Mesendoderm (in vitro differentiated cells): ENCODE results near the gene GTF2IRD1. TPM values are rescaled to one million over a fixed set of nuclear protein-coding genes. Genes with fewer than 3 reads are reported as not detected.
"Not testable (repeated sequence)": the region's sequence is repeated elsewhere in the genome, so short reads cannot be mapped to it uniquely, and the experiment has no call there.

Experiments
- DNase-seq: peaks from one replicate; pipeline ENCODE4 v3.0.0; 2013
- H2AK5ac ChIP-seq: 2 replicates; pipeline ENCODE4 v1.6.1; 2013; ENCODE audit warnings: low read length, inconsistent platforms
- H2BK120ac ChIP-seq: 2 replicates; pipeline ENCODE4 v1.6.1; 2013; ENCODE audit warnings: low read depth, mild to moderate bottlenecking, low read length, moderate library complexity, mixed read lengths
- H2BK15ac ChIP-seq: replicated peaks from 2 replicates; pipeline ENCODE4 v1.6.1; 2013; ENCODE audit warnings: low read depth, mild to moderate bottlenecking, moderate library complexity
- H2BK5ac ChIP-seq: 2 replicates; pipeline ENCODE4 v1.6.1; 2013; ENCODE audit warnings: low read length, inconsistent platforms
- H3K18ac ChIP-seq: 2 replicates; pipeline ENCODE4 v1.6.1; 2013; ENCODE audit warnings: mild to moderate bottlenecking, low read length, mixed read lengths
- H3K23ac ChIP-seq: one replicate; pipeline ENCODE4 v1.6.1; 2013; ENCODE audit warnings: low read length
- H3K27ac ChIP-seq: 2 replicates; pipeline ENCODE4 v1.5.1; 2013; ENCODE audit warnings: low read depth, mild to moderate bottlenecking, inconsistent platforms, low read length, moderate library complexity
- H3K27me3 ChIP-seq: 2 replicates; pipeline ENCODE4 v1.6.1; 2013; ENCODE audit warnings: low read length, control low read depth, mild to moderate bottlenecking, inconsistent platforms; ENCODE audit not compliant: insufficient read depth, poor library complexity
- H3K36me3 ChIP-seq: 2 replicates; pipeline ENCODE4 v1.6.1; 2013; ENCODE audit warnings: low read length, inconsistent platforms; ENCODE audit not compliant: control insufficient read depth, insufficient read depth
- H3K4ac ChIP-seq: one replicate; pipeline ENCODE4 v1.6.1; 2013; ENCODE audit warnings: low read depth, mild to moderate bottlenecking, low read length, moderate library complexity
- H3K4me1 ChIP-seq: 2 replicates; pipeline ENCODE4 v1.6.1; 2013; ENCODE audit warnings: low read depth, low read length, inconsistent platforms; ENCODE audit not compliant: control insufficient read depth
- H3K4me2 ChIP-seq: 2 replicates; pipeline ENCODE4 v1.6.1; 2013; ENCODE audit warnings: low read length
- H3K4me3 ChIP-seq: 2 replicates; pipeline ENCODE4 v1.5.1; 2013; ENCODE audit warnings: mild to moderate bottlenecking, low read length
- H3K56ac ChIP-seq: one replicate; pipeline ENCODE4 v1.6.1; 2013; ENCODE audit warnings: low read length
- H3K79me1 ChIP-seq: 2 replicates; pipeline ENCODE4 v1.6.1; 2013; ENCODE audit warnings: low read length, inconsistent platforms
- H3K79me2 ChIP-seq: 2 replicates; pipeline ENCODE4 v1.6.1; 2013; ENCODE audit warnings: mild to moderate bottlenecking, low read length; ENCODE audit not compliant: control insufficient read depth, insufficient read depth
- H3K9ac ChIP-seq: 2 replicates; pipeline ENCODE4 v1.6.1; 2013; ENCODE audit warnings: low read length, inconsistent platforms
- H4K5ac ChIP-seq: one replicate; pipeline ENCODE4 v1.6.1; 2013; ENCODE audit warnings: low read length
- H4K8ac ChIP-seq: one replicate; pipeline ENCODE4 v1.6.1; 2013; ENCODE audit warnings: low read depth, mild to moderate bottlenecking, control low read depth, low read length, moderate library complexity
- WGBS: extraction: QIAGEN DNeasy Blood & Tissue Kit; methylation state at CpG from one replicate; pipeline ENCODE4 v1.1.7; 2013; ENCODE audit warnings: low lambda C conversion rate, missing lambda C conversion rate; ENCODE audit not compliant: insufficient coverage; ENCODE audit errors: extremely low coverage; 5-methylcytosine and 5-hydroxymethylcytosine counted together
- small RNA-seq: library from polyadenylated mRNA; stranded (forward); fragments of <200 nt; extraction: miRNeasy Mini kit (QIAGEN cat#:217004); gene quantifications from one replicate; pipeline ENCODE3, GENCODE V24; 2013; ENCODE audit not compliant: insufficient read depth

Gene GTF2IRD1

DNA sequence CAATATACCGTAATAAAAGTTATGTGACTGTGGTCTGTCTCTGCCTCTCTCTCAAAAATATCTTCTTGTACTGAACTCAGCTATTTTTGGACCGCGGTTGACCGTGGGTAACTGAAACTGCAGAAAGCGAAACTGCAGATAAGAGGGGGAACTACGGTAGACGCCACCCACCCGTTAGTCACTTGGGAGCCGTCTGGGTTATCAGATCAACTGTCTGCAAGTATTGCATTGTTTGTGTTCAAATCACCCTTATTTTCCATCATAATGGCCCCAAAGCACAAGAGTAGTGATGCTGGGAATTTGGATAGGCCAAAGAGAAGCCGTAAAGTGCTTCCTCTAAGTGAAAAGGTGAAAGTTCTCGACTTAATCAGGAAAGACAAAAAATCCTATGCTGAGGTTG lies 196.3 kb downstream of the GTF2IRD1 start:
- peak overlapping the region; percentile 42 for H3K56ac ChIP-seq
- H3K4me3 ChIP-seq, H3K79me1 ChIP-seq, H3K79me2 ChIP-seq, H3K18ac ChIP-seq, H2BK5ac ChIP-seq, H3K27ac ChIP-seq, H3K23ac ChIP-seq, H3K4me2 ChIP-seq, H2BK120ac ChIP-seq, H3K4ac ChIP-seq, H3K36me3 ChIP-seq, H4K5ac ChIP-seq, H4K8ac ChIP-seq, H2AK5ac ChIP-seq, H3K9ac ChIP-seq, H2BK15ac ChIP-seq, H3K4me1 ChIP-seq, H3K27me3 ChIP-seq: not testable (repeated sequence)
- DNase-seq: peak; percentile 81
- no CpG with 5 or more reads among the region's 11 CpGs for WGBS

DNA sequence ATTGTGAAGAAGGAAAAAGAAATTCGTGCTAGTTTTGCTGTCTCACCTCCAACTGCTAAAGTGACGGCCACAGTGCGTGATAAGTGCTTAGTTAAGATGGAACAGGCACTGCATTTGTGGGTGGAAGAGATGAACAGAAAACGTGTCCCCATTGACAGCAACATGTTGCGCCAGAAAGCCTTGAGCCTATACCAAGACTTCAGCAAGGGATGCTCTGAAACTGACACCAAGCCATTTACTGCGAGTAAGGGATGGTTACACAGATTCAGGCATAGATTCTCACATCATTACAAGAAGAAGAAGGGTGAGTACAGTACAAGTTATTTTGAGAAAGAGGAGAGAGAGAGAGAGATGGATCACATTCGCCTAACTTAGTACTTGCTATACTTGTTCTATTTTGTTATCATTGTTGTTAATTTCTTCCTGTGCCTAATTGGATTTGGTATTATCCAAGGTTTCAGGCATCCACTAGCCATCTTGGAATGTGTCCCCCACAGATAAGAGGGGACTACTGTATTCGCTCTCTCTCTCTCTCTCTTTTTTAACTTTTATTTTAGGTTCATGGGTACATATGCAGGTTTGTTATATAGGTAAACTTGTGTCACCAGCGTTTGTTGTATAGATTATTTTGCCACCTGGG lies 196.9 kb downstream of the GTF2IRD1 start:
- not testable (repeated sequence) for H3K4ac ChIP-seq, H3K4me3 ChIP-seq, H3K4me1 ChIP-seq, H2AK5ac ChIP-seq, H3K9ac ChIP-seq, H3K79me1 ChIP-seq, H3K79me2 ChIP-seq, H2BK15ac ChIP-seq, H2BK120ac ChIP-seq, DNase-seq, H3K27ac ChIP-seq, H4K5ac ChIP-seq, H3K4me2 ChIP-seq, H3K23ac ChIP-seq, H4K8ac ChIP-seq, H3K27me3 ChIP-seq, H2BK5ac ChIP-seq, H3K36me3 ChIP-seq, H3K18ac ChIP-seq
- H3K56ac ChIP-seq: peak overlapping the region; percentile 49
- no CpG with 5 or more reads among the region's 9 CpGs for WGBS

DNA sequence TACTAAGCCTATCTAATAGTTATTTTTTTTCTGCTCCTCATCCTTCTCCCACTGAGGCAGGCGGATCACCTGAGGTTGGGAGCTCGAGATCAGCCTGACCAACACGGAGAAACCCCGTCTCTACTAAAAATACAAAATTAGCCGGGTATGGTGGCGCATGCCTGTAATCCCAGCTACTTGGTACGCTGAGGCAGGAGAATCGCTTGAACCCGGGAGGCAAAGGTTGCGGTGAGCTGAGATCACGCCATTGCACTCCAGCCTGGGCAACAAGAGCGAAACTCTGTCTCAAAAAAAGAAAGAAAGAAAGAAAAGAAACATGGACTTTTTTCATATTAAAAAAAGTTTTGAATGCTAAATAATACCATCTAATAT lies 197.4 kb downstream of the GTF2IRD1 start:
- not testable (repeated sequence) for H3K9ac ChIP-seq, H3K4me2 ChIP-seq, H3K4ac ChIP-seq, H2AK5ac ChIP-seq, H3K27me3 ChIP-seq, H3K18ac ChIP-seq, H3K4me3 ChIP-seq, H3K36me3 ChIP-seq, H4K5ac ChIP-seq, H3K27ac ChIP-seq, H3K56ac ChIP-seq, H3K79me1 ChIP-seq, H3K79me2 ChIP-seq, H2BK120ac ChIP-seq, H3K23ac ChIP-seq, H2BK5ac ChIP-seq, H4K8ac ChIP-seq, H3K4me1 ChIP-seq, H2BK15ac ChIP-seq, DNase-seq
- no CpG with 5 or more reads among the region's 12 CpGs for WGBS

Small RNA genes lying within 50 kb of the gene (small RNA-seq; reads per million reads assigned to genes)
- gene RNA5SP233: not detected
